ENCODE results near the gene THOC1. TPM values are rescaled to one million over a fixed set of nuclear protein-coding genes. Genes with fewer than 3 reads are reported as not detected.

Gene THOC1
- total and polyA plus RNA-seq, 2 of the 8 experiments (the other 6 are each of a cell fraction or from before 2014, with no cell fraction given), result 19.1 to 66.4 TPM

DNA sequence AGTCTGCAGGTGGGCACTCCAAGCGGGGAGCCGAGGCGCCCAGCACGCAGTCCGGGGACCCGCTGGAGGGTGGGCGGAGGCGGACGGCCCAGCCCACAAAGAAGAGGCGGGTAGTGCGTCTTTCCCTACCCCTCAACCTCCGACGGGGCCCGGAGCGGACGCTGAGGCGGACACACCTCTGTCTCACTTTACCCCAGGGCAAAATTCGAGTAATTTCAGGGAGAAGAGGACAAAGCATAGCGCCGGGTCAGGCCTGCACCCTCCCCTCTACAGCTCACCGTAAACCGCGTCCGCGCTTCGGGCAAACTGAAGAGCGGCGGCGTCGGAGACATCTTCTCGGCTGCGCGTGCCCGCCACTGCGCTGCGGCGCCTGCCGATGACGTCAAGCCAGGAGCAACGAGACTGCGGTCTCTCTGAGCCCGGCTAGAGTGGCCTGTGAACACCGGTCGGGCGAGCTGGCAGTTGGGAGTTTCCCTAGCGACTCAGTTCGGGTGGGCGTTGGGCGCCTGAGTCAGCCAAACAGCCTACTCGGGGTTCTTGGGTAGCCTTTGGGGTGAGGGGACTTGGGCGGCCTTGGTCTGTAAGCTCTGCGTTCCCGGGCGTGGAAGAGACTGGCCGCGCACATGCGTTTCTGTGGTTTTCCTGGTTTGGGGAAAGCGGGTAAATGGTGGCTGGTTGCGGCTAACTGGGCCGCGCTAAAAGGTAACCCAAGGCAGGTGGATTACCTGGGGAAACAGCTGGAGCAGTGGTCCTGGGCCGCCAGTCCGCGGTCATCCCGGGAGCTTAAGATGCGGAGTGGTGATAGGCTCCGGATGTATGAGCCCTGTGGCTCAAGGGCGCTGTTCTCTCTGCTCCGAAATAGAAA lies at the start of gene THOC1 (continued):
- no peak for TF ChIP-seq CHD1 (IDR thresholded peaks at IDR 0.05; ENCODE audit: low read depth, low read length)
- TF ChIP-seq YY1 (IDR thresholded peaks at IDR 0.05; ENCODE audit: low read depth, low read length), result peak; percentile 83
- TF ChIP-seq RFX5 (IDR thresholded peaks at IDR 0.05; ENCODE audit: borderline replicate concordance, low read depth, low read length), result no peak
- no peak for TF ChIP-seq SP4 (IDR thresholded peaks at IDR 0.05; ENCODE audit: low read length)
- TF ChIP-seq MAFK (IDR thresholded peaks at IDR 0.05; ENCODE audit: low read depth, low read length), result no peak
- TF ChIP-seq KDM4A (IDR thresholded peaks at IDR 0.05; ENCODE audit: low read depth, low read length, severe bottlenecking), result peak; percentile 98
- TF ChIP-seq TBP (IDR thresholded peaks at IDR 0.05; ENCODE audit: low read depth, low read length), result peak; percentile 93
- TF ChIP-seq NANOG (IDR thresholded peaks at IDR 0.05; ENCODE audit: insufficient read depth, low read depth, low read length, poor library complexity, severe bottlenecking), result no peak
- peak; percentile 37 for TF ChIP-seq SAP30 (IDR thresholded peaks at IDR 0.05; ENCODE audit: insufficient read depth, insufficient replicate concordance, low read length)
- peak; percentile 76; the same call in 1 of the 2 replicates for TF ChIP-seq EGR1 (IDR thresholded peaks at IDR 0.05; ENCODE audit: borderline replicate concordance, low read depth, low read length)
- TF ChIP-seq TAF1 (IDR thresholded peaks at IDR 0.05; ENCODE audit: low read depth, low read length), result peak; percentile 98
- TF ChIP-seq, protein P1, sequence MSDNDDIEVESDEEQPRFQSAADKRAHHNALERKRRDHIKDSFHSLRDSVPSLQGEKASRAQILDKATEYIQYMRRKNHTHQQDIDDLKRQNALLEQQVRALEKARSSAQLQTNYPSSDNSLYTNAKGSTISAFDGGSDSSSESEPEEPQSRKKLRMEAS (IDR thresholded peaks at IDR 0.05), result peak; percentile 87
- TF ChIP-seq TEAD4 (IDR thresholded peaks at IDR 0.05; ENCODE audit: low read depth, low read length), result 0 out of 2 replicates have a peak, but pooled peaks have one; percentile 5
- TF ChIP-seq POLR2AphosphoS5 (IDR thresholded peaks at IDR 0.05; ENCODE audit: low read depth, low read length), result peak; percentile 95
- peak; percentile 77 to 89 for TF ChIP-seq SIN3A (conservative IDR thresholded peaks at IDR 0.05 in 1 of 2, IDR thresholded peaks at IDR 0.05 in 1 of 2; ENCODE audit: low read depth in 1 of 2, low read length in 2 of 2)
- TF ChIP-seq POU5F1 (IDR thresholded peaks at IDR 0.05; ENCODE audit: low read depth, low read length), result no peak
- peak; percentile 99 for TF ChIP-seq CREB1 (IDR thresholded peaks at IDR 0.05)
- TF ChIP-seq GABPA (IDR thresholded peaks at IDR 0.05; ENCODE audit: borderline replicate concordance, insufficient read depth, low read length), result no peak
- peak in 1 of 2 experiments; percentile 85; a peak in 1 of 3 replicates for TF ChIP-seq EP300 (IDR thresholded peaks at IDR 0.05; ENCODE audit: borderline replicate concordance in 1 of 2, low read depth in 2 of 2, low read length in 2 of 2)
- TF ChIP-seq HDAC6 (IDR thresholded peaks at IDR 0.05; ENCODE audit: low read depth, low read length), result no peak
- 0 out of 2 replicates have a peak, but pooled peaks have one; percentile 42 for TF ChIP-seq SP1 (IDR thresholded peaks at IDR 0.05; ENCODE audit: low read depth, low read length)
- no peak for TF ChIP-seq RNF2 (IDR thresholded peaks at IDR 0.05; ENCODE audit: borderline replicate concordance, low read depth, low read length, missing control alignments, poor library complexity, severe bottlenecking)
- TF ChIP-seq KDM5A (IDR thresholded peaks at IDR 0.05; ENCODE audit: low read length), result peak; percentile 87

Measured in H1 (cell line).